OCI-LY1 (cell line): ENCODE measurements around the gene AHCTF1.
"Not testable (repeated sequence)": the region's sequence is repeated elsewhere in the genome, so short reads cannot be mapped to it uniquely, and the experiment has no call there.

Source experiments
- H2AFZ ChIP-seq: fragments of 200-600 bp; sonication (generic), shearing (Covaris generic); 2 replicates; pipeline ENCODE4 v1.6.0; 2014; ENCODE audit warnings: antibody characterized with exemption, mild to moderate bottlenecking, low read length
- H3F3A ChIP-seq: fragments of 200-600 bp; sonication (generic), shearing (Covaris generic); 2 replicates; pipeline ENCODE4 v1.6.0; 2014; ENCODE audit warnings: mild to moderate bottlenecking, antibody characterized with exemption, low read length, moderate library complexity; ENCODE audit not compliant: insufficient read depth
- H3K27ac ChIP-seq: fragments of 200-600 bp; sonication (generic); 2 replicates; pipeline ENCODE4 v1.5.1; 2014; ENCODE audit warnings: low read length, mixed run types, mild to moderate bottlenecking, low read depth; ENCODE audit not compliant: poor library complexity, severe bottlenecking
- H3K27me3 ChIP-seq: fragments of 200-600 bp; sonication (generic); 2 replicates; pipeline ENCODE4 v1.6.0; 2014; ENCODE audit warnings: antibody characterized with exemption, mild to moderate bottlenecking, low read length, moderate library complexity; ENCODE audit not compliant: insufficient read depth
- H3K36me3 ChIP-seq: fragments of 200-600 bp; sonication (generic); 2 replicates; pipeline ENCODE4 v1.6.1; 2014; ENCODE audit warnings: mild to moderate bottlenecking, antibody characterized with exemption, low read length, moderate library complexity, mixed read lengths; ENCODE audit not compliant: insufficient read depth
- H3K4me1 ChIP-seq: fragments of 200-600 bp; sonication (generic); 2 replicates; pipeline ENCODE4 v1.5.1; 2014; ENCODE audit warnings: mild to moderate bottlenecking, low read length, moderate library complexity; ENCODE audit not compliant: insufficient read depth, severe bottlenecking
- H3K4me2 ChIP-seq: fragments of 200-600 bp; sonication (generic), shearing (Covaris generic); 2 replicates; pipeline ENCODE4 v1.6.1; 2014; ENCODE audit warnings: low read length
- H3K4me3 ChIP-seq: fragments of 200-600 bp; sonication (generic); 2 replicates; pipeline ENCODE4 v1.5.1; 2014; ENCODE audit warnings: low read length, low read depth, mild to moderate bottlenecking, mixed read lengths; ENCODE audit not compliant: poor library complexity, severe bottlenecking
- H3K79me2 ChIP-seq: fragments of 200-600 bp; shearing (Covaris generic); 2 replicates; pipeline ENCODE4 v1.6.1; 2016; ENCODE audit warnings: mixed run types, low read length, mixed read lengths; ENCODE audit not compliant: insufficient read depth
- H3K9ac ChIP-seq: fragments of 200-600 bp; sonication (generic), shearing (Covaris generic); 2 replicates; pipeline ENCODE4 v1.6.1; 2014; ENCODE audit warnings: mild to moderate bottlenecking, low read length, mixed read lengths
- H3K9me2 ChIP-seq: fragments of 200-600 bp; sonication (generic), shearing (Covaris generic); 2 replicates; pipeline ENCODE4 v1.6.1; 2014; ENCODE audit warnings: low read depth, mild to moderate bottlenecking, low read length, mixed read lengths
- H3K9me3 ChIP-seq: fragments of 200-600 bp; shearing (Covaris generic); 2 replicates; pipeline ENCODE4 v1.6.1; 2014; ENCODE audit warnings: low read length, mixed read lengths
- H4K20me1 ChIP-seq: fragments of 200-600 bp; sonication (generic), shearing (Covaris generic); 2 replicates; pipeline ENCODE4 v1.6.0; 2016; ENCODE audit warnings: mild to moderate bottlenecking, low read length; ENCODE audit not compliant: insufficient read depth
- EZH2 ChIP-seq: fragments of 200-600 bp; sonication (generic), shearing (Covaris generic); IDR thresholded peaks from 2 replicates; pipeline ENCODE4 v1.8.0; 2017; ENCODE audit warnings: borderline replicate concordance, mixed run types, mild to moderate bottlenecking, antibody characterized with exemption, low read length, moderate library complexity, mixed read lengths
- TF ChIP-seq, protein P1 (sequence below): fragments of 200-600 bp; sonication (generic), shearing (Covaris generic); IDR thresholded peaks from 2 replicates; pipeline ENCODE4 v1.5.1; 2017; ENCODE audit warnings: mild to moderate bottlenecking, antibody characterized with exemption, low read length, moderate library complexity, mixed read lengths

Gene AHCTF1

DNA sequence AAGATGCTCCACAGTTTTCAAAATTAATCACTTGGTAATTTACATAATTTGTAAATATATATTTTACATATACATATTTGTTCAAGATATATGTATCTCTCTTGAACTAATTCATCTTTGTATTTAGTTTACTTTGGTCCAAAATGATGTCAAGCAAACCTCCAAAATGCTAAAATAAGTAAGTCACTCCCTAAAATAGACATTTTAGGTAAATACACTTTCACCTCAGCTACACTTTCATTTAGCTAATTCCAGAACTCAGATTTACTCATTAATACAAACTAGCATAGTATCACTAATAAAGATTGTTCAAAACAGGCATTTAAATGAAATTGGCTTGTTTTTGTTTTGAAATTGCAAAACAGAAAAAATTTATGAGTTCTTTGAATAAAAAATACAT is 40.6 kb downstream of the AHCTF1 start:
- Histone ChIP-seq H3K79me2 (no peaks in the 10 kb centered on the region), H3K27ac (no peak overlapping the region), H3K9me2 (no peaks in the 10 kb centered on the region), H3K27me3 (no peaks in the 10 kb centered on the region), H3K9ac (no peak overlapping the region), H3K9me3 (no peaks in the 10 kb centered on the region), H2AFZ (no peak overlapping the region), H3K4me3 (no peak overlapping the region), H3K4me1 (no peaks in the 10 kb centered on the region), H4K20me1 (no peaks in the 10 kb centered on the region), H3K4me2 (no peak overlapping the region), H3K36me3 (peaks cover 95% of the 10 kb centered on the region), H3F3A (no peaks in the 10 kb centered on the region)
- no peak for TF ChIP-seq EZH2
- TF ChIP-seq, protein P1, sequence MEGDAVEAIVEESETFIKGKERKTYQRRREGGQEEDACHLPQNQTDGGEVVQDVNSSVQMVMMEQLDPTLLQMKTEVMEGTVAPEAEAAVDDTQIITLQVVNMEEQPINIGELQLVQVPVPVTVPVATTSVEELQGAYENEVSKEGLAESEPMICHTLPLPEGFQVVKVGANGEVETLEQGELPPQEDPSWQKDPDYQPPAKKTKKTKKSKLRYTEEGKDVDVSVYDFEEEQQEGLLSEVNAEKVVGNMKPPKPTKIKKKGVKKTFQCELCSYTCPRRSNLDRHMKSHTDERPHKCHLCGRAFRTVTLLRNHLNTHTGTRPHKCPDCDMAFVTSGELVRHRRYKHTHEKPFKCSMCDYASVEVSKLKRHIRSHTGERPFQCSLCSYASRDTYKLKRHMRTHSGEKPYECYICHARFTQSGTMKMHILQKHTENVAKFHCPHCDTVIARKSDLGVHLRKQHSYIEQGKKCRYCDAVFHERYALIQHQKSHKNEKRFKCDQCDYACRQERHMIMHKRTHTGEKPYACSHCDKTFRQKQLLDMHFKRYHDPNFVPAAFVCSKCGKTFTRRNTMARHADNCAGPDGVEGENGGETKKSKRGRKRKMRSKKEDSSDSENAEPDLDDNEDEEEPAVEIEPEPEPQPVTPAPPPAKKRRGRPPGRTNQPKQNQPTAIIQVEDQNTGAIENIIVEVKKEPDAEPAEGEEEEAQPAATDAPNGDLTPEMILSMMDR: no peak

DNA sequence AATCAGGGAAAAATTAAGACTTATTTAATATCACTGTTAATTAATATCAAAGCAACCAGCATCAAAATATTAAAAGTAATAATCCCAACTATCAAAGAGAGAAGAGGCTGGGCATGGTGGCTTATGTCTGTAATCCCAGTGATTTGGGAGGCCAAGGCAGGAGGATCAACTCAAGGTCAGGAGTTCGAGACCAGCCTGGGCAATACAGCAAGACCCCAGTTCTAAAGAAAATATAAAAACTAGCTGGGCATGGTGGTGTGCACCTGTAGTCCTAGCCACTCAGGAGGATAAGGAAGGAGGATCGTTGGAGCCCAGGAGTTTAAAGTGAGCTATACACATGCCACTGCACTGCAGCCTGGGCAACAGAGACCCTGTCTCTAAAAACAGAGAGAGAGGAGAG is 43.2 kb downstream of the AHCTF1 start:
- H3K9me2 ChIP-seq: no peaks in the 10 kb centered on the region
- H2AFZ ChIP-seq: no peak overlapping the region
- H3F3A ChIP-seq: no peaks in the 10 kb centered on the region
- no peaks in the 10 kb centered on the region for H3K9me3 ChIP-seq
- H4K20me1 ChIP-seq: no peaks in the 10 kb centered on the region
- no peaks in the 10 kb centered on the region for H3K79me2 ChIP-seq
- no peak overlapping the region for H3K9ac ChIP-seq
- H3K36me3 ChIP-seq: peaks cover 94% of the 10 kb centered on the region
- no peaks in the 10 kb centered on the region for H3K27me3 ChIP-seq
- no peak overlapping the region for H3K27ac ChIP-seq
- no peak overlapping the region for H3K4me3 ChIP-seq
- no peak overlapping the region for H3K4me2 ChIP-seq
- TF ChIP-seq, protein P1: no peak
- TF ChIP-seq EZH2: no peak
- H3K4me1 ChIP-seq: no peaks in the 10 kb centered on the region

DNA sequence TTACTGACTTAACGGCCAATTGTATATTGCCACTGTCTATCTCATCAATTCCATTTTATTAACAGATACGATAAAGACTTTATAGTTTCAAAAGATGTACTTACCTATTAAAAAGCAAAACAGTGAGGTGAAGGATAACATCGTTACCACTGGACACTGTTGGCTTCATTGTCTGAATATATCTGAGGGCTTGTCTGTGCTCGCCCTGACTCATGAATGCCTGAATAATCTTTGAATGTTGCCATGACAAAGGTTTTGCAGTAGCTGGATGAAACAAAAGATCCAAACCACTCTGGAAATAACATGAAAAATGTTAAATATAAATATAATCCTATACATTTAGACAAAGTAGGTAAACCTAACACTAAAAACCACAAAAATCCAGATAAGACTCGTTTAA is 46.4 kb downstream of the AHCTF1 start:
- H3K36me3 ChIP-seq: peaks cover 82% of the 10 kb centered on the region
- not testable (repeated sequence) for H3K9me3 ChIP-seq, H3K9ac ChIP-seq, H3K4me2 ChIP-seq, H3K79me2 ChIP-seq, H2AFZ ChIP-seq, H3K4me1 ChIP-seq, H3K9me2 ChIP-seq, H4K20me1 ChIP-seq, H3F3A ChIP-seq, H3K27ac ChIP-seq, H3K4me3 ChIP-seq, H3K27me3 ChIP-seq

DNA sequence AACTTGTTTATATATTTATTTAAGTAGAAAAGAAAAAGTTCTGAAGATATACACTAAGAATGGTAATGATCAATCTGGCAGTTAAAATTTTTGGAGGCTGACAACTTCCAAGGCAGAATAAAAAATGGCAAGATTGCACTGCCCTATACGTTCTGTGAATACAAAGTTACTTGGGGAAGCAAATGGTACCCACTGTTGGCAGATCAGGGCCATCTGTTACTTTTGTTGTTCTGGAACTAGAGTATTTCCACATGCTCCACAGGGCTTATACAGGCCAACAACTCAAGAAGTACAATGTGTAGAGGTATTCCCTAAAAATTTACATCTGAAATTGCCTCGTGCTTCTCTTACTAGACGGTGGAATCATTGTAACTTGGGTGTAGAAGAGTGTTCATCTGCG is 53.2 kb downstream of the AHCTF1 start:
- no peak overlapping the region for H3K9ac ChIP-seq
- no peaks in the 10 kb centered on the region for H3K27me3 ChIP-seq
- TF ChIP-seq, protein P1: no peak
- no peaks in the 10 kb centered on the region for H3K4me1 ChIP-seq
- no peaks in the 10 kb centered on the region for H3F3A ChIP-seq
- H3K9me3 ChIP-seq: no peaks in the 10 kb centered on the region
- no peaks in the 10 kb centered on the region for H4K20me1 ChIP-seq
- no peak overlapping the region for H2AFZ ChIP-seq
- no peaks in the 10 kb centered on the region for H3K79me2 ChIP-seq
- H3K27ac ChIP-seq: no peak overlapping the region
- no peak overlapping the region for H3K4me2 ChIP-seq
- H3K9me2 ChIP-seq: no peaks in the 10 kb centered on the region
- peaks cover 67% of the 10 kb centered on the region for H3K36me3 ChIP-seq
- H3K4me3 ChIP-seq: no peak overlapping the region
